Measurements from ENCODE around the gene GPR55. TPM values are rescaled to one million over a fixed set of nuclear protein-coding genes. Genes with fewer than 3 reads are reported as not detected.

GPR55 gene
- total RNA-seq, 2 experiments from 2014 or later: 4.4 to 5.6 TPM

Other genes with a start within 250 kb of the GPR55 start
- gene CAB39, start 212.4 kb downstream of the GPR55 start, total RNA-seq: 100 to 1,000 TPM; 127 to 128 TPM
- 10 to 100 TPM; 50.4 to 55.0 TPM for gene ITM2C, start 60.3 kb downstream of the GPR55 start, total RNA-seq
- gene SPATA3, start 70.9 kb upstream of the GPR55 start, total RNA-seq: under 1 TPM; 0.21 to 0.44 TPM
- gene C2orf72, start 112.3 kb upstream of the GPR55 start, total RNA-seq: under 1 TPM; 0.34 to 0.50 TPM
- gene PSMD1, start 131.6 kb upstream of the GPR55 start, total RNA-seq: 100 to 1,000 TPM; 159 to 164 TPM
- not detected for gene HTR2B, start 199.8 kb upstream of the GPR55 start, total RNA-seq